Cardiac muscle cell (in vitro differentiated cells and primary cell): ENCODE data around the gene SYNGAP1. TPM values are rescaled to one million over a fixed set of nuclear protein-coding genes. Genes with fewer than 3 reads are reported as not detected.

ENCODE experiments used
- DNase-seq, 2 donors: peaks; one replicate each; pipeline versions ENCODE4 v3.0.0 to v3.0.0-alpha.2; 2010 to 2017; ENCODE audit warnings: low read depth in 1 of 2, low spot score in 1 of 2
- H3K27ac ChIP-seq: fragments of 200-600 bp; sonication (generic); 2 replicates; pipeline ENCODE4 v1.5.1; 2016
- H3K27me3 ChIP-seq: fragments of 200-600 bp; sonication (generic); 2 replicates; pipeline ENCODE4 v1.6.0; 2016; ENCODE audit warnings: control low read depth
- H3K36me3 ChIP-seq: fragments of 200-600 bp; sonication (generic); 2 replicates; pipeline ENCODE4 v1.5.1; 2016; ENCODE audit warnings: control low read depth
- H3K4me1 ChIP-seq: fragments of 200-600 bp; sonication (generic); 2 replicates; pipeline ENCODE4 v1.8.1; 2017; ENCODE audit warnings: low read depth, mild to moderate bottlenecking, mixed run types
- H3K4me3 ChIP-seq: fragments of 200-600 bp; sonication (generic); 2 replicates; pipeline ENCODE4 v1.5.1; 2016; ENCODE audit warnings: mild to moderate bottlenecking
- H3K9me3 ChIP-seq: fragments of 200-600 bp; sonication (generic); 2 replicates; pipeline ENCODE4 v1.5.1; 2017; ENCODE audit warnings: low read depth, mild to moderate bottlenecking, control low read depth
- polyA plus RNA-seq: library from polyadenylated mRNA; unstranded; fragments of >200 nt; fragmentation: Nextera tagmentation; extraction: Ambion mirVana; gene quantifications from 2 replicates; pipeline ENCODE4 v1.2.1, GENCODE V29; 2016
- total RNA-seq: library from RNA; depleted of rRNA; stranded (reverse); fragments of >200 nt; gene quantifications from 2 replicates; pipeline ENCODE4 v1.2.3, GENCODE V29; 2016
- TF ChIP-seq, protein P1 (sequence below): IDR thresholded peaks from 2 replicates; pipeline ENCODE4 v1.5.1; 2012; ENCODE audit warnings: low read depth, mild to moderate bottlenecking, low read length

SYNGAP1 gene
- total and polyA plus RNA-seq, 2 experiments from 2014 or later, result 6.8 to 20.2 TPM

DNA sequence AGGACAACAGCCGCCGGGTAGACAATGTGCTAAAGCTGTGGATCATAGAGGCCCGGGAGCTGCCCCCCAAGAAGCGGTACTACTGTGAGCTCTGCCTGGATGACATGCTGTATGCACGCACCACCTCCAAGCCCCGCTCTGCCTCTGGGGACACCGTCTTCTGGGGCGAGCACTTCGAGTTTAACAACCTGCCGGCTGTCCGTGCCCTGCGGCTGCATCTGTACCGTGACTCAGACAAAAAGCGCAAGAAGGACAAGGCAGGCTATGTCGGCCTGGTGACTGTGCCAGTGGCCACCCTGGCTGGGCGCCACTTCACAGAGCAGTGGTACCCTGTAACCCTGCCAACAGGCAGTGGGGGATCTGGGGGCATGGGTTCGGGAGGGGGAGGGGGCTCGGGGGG lies 17.8 kb downstream of the SYNGAP1 start:
- no peak for DNase-seq
- H3K27me3 ChIP-seq, result no peaks in the 10 kb centered on the region
- no peak overlapping the region for H3K27ac ChIP-seq
- TF ChIP-seq, protein P1, sequence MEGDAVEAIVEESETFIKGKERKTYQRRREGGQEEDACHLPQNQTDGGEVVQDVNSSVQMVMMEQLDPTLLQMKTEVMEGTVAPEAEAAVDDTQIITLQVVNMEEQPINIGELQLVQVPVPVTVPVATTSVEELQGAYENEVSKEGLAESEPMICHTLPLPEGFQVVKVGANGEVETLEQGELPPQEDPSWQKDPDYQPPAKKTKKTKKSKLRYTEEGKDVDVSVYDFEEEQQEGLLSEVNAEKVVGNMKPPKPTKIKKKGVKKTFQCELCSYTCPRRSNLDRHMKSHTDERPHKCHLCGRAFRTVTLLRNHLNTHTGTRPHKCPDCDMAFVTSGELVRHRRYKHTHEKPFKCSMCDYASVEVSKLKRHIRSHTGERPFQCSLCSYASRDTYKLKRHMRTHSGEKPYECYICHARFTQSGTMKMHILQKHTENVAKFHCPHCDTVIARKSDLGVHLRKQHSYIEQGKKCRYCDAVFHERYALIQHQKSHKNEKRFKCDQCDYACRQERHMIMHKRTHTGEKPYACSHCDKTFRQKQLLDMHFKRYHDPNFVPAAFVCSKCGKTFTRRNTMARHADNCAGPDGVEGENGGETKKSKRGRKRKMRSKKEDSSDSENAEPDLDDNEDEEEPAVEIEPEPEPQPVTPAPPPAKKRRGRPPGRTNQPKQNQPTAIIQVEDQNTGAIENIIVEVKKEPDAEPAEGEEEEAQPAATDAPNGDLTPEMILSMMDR, result no peak
- peaks cover 39% of the 10 kb centered on the region for H3K36me3 ChIP-seq
- no peak overlapping the region for H3K4me3 ChIP-seq
- H3K4me1 ChIP-seq, result peaks cover 19% of the 10 kb centered on the region
- no peaks in the 10 kb centered on the region for H3K9me3 ChIP-seq

DNA sequence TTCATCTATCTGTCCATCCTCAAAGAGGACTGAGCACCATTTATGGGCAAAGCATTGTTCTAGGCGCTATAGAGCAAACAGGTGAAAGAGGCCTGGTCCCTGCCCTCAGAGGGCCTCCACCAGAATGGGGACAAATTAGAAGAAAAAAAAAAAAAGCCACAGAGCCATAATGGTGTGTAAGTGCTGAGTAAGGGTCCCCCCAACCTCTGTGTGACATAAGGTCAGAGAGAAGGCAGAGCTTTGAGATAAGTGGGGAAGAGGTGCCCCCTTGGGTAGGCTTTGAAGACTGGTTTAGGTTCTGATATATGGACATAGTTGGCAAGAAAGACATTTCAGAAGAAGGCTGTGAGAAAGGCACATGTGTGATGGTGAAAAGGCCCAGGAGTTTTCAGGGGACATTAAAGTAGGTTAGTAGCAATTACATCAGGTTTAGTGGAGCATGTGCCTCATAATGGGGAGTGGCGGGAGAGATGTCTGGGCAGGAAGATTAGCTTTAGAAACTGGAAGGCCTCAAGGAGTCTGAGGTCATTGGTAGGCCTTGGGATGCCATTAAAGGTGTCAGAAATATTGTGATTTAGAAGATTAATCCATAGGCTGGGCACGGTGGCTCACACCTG lies 19.2 kb downstream of the SYNGAP1 start:
- TF ChIP-seq, protein P1, result no peak
- DNase-seq, result no peak
- Histone ChIP-seq H3K9me3 (no peaks in the 10 kb centered on the region), H3K4me3 (no peak overlapping the region), H3K27ac (no peak overlapping the region), H3K36me3 (peaks cover 49% of the 10 kb centered on the region), H3K4me1 (peaks cover 5% of the 10 kb centered on the region), H3K27me3 (no peaks in the 10 kb centered on the region)

DNA sequence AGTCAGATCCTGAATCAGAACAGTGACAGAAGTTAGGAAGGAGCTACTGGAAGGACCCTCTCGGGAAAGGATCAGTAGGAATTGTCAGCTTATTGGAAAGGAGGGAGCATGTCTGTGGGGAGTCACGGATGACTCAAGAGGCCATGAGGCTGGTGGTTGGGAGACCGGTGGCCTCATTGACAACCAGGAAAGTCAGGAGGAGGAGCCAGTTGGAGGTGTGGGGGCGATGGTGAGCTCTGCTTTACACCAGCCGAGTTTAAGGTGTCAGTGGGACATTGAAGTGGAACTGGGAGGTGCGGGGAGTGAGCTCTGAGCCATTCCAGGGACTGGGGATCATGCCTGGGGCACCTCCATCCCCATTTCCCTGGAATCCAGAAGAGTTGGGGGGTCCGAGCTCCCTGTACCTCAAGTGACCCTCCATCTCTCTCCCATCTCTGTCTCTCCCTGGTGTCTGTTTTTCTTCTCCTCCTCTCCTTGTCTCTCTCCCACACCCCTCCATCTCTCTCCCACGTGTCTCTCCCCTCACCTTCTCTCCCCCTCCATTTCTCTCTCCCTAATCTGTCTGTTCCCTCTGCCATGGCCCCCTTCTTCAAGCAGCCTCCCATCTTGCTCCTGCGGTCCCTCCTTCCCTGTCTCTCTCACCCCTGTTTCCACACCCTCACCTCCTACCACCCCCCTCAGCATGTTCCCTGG lies 20.2 kb downstream of the SYNGAP1 start:
- no peaks in the 10 kb centered on the region for H3K27me3 ChIP-seq
- H3K27ac ChIP-seq, result no peak overlapping the region
- H3K36me3 ChIP-seq, result peaks cover 57% of the 10 kb centered on the region
- TF ChIP-seq, protein P1, result no peak
- no peaks in the 10 kb centered on the region for H3K9me3 ChIP-seq
- H3K4me1 ChIP-seq, result no peaks in the 10 kb centered on the region
- H3K4me3 ChIP-seq, result no peak overlapping the region
- no peak for DNase-seq

DNA sequence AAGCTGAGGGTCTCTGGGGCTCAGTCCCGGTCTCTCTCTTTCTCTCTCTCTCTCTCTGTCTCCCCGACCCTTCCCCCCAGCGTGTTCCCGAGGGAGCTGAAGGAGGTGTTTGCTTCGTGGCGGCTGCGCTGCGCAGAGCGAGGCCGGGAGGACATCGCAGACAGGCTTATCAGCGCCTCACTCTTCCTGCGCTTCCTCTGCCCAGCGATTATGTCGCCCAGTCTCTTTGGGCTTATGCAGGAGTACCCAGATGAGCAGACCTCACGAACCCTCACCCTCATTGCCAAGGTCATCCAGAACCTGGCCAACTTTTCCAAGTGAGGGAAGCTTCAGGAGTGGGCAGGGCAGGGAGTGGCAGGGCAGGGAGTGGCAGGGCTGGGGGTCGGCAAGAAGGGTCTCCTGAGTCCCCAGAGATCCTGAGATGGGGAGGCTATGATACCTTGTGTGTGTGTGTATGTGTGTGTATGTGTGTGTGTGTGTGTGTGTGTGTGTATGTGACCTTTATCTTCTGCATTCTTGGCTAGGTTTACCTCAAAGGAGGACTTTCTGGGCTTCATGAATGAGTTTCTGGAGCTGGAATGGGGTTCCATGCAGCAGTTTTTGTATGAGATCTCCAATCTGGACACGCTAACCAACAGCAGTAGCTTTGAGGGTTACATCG lies 20.9 kb downstream of the SYNGAP1 start:
- Histone ChIP-seq H3K27ac (no peak overlapping the region), H3K27me3 (no peaks in the 10 kb centered on the region), H3K9me3 (no peaks in the 10 kb centered on the region), H3K36me3 (peaks cover 55% of the 10 kb centered on the region), H3K4me1 (no peaks in the 10 kb centered on the region), H3K4me3 (no peak overlapping the region)
- no peak for DNase-seq
- TF ChIP-seq, protein P1, result no peak

DNA sequence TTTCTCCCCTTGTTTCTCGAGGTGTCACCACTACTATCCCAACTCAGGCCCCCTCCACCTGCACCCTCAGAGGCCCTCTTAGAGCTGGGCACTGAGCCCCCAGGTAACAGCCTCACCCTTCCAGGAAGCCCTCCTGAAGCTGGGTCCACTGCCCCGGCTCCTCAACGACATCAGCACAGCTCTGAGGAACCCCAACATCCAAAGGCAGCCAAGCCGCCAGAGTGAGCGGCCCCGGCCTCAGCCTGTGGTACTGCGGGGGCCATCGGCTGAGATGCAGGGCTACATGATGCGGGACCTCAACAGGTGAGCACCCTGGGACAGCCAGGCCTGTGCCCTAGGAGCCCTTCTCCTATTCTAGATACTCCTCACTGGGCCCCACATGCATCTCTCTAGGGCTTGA lies 21.6 kb downstream of the SYNGAP1 start:
- DNase-seq, result no peak
- TF ChIP-seq, protein P1, result no peak
- H3K4me1 ChIP-seq, result no peaks in the 10 kb centered on the region
- H3K27me3 ChIP-seq, result no peaks in the 10 kb centered on the region
- no peak overlapping the region for H3K27ac ChIP-seq
- H3K4me3 ChIP-seq, result no peak overlapping the region
- no peaks in the 10 kb centered on the region for H3K9me3 ChIP-seq
- H3K36me3 ChIP-seq, result peaks cover 49% of the 10 kb centered on the region
